Smooth muscle cell (in vitro differentiated cells): ENCODE results near the gene STXBP5. TPM values are rescaled to one million over a fixed set of nuclear protein-coding genes. Genes with fewer than 3 reads are reported as not detected.

ENCODE experiments used
- DNase-seq: peaks from one replicate; lab custom pipeline; 2025; ENCODE audit not compliant: unreplicated experiment; lab: John Stamatoyannopoulos, UW
- H2AFZ ChIP-seq: fragments of 200-600 bp; sonication (generic); 2 replicates; pipeline ENCODE4 v1.6.0; 2016; ENCODE audit warnings: antibody characterized with exemption, low read depth, mild to moderate bottlenecking
- H3F3A ChIP-seq: fragments of 200-600 bp; sonication (generic); 2 replicates; pipeline ENCODE4 v1.6.0; 2017; ENCODE audit warnings: antibody characterized with exemption, low read depth
- H3K27ac ChIP-seq: fragments of 200-600 bp; sonication (generic); 2 replicates; pipeline ENCODE4 v1.5.1; 2016; ENCODE audit warnings: low read depth, mild to moderate bottlenecking
- H3K27me3 ChIP-seq: fragments of 200-600 bp; sonication (generic); 2 replicates; pipeline ENCODE4 v1.6.1; 2016; ENCODE audit warnings: low read depth, mild to moderate bottlenecking
- H3K36me3 ChIP-seq: fragments of 200-600 bp; sonication (generic); 2 replicates; pipeline ENCODE4 v1.5.1; 2016; ENCODE audit warnings: low read depth
- H3K4me1 ChIP-seq: fragments of 200-600 bp; sonication (generic); 2 replicates; pipeline ENCODE4 v1.5.1; 2016; ENCODE audit warnings: low read depth
- H3K4me2 ChIP-seq: fragments of 200-600 bp; sonication (generic); 2 replicates; pipeline ENCODE4 v1.6.0; 2016; ENCODE audit warnings: mild to moderate bottlenecking
- H3K4me3 ChIP-seq: fragments of 200-600 bp; sonication (generic); 2 replicates; pipeline ENCODE4 v1.5.1; 2016; ENCODE audit warnings: mild to moderate bottlenecking
- H3K79me2 ChIP-seq: fragments of 200-600 bp; sonication (generic); 2 replicates; pipeline ENCODE4 v1.6.0; 2016; ENCODE audit warnings: low read depth, mild to moderate bottlenecking
- H3K9ac ChIP-seq: fragments of 200-600 bp; sonication (generic); 2 replicates; pipeline ENCODE4 v1.6.0; 2016; ENCODE audit warnings: low read depth
- H3K9me3 ChIP-seq: fragments of 200-600 bp; sonication (generic); replicated peaks from 2 replicates; pipeline ENCODE4 v1.5.1; 2016; ENCODE audit warnings: low read depth
- H4K20me1 ChIP-seq: fragments of 200-600 bp; sonication (generic); 2 replicates; pipeline ENCODE4 v1.6.0; 2016; ENCODE audit warnings: low read depth
- WGBS: methylation state at CpG from one replicate; pipeline ENCODE4 v1.1.7; 2016; ENCODE audit warnings: low lambda C conversion rate; 5-methylcytosine and 5-hydroxymethylcytosine counted together
- polyA plus RNA-seq: library from polyadenylated mRNA; unstranded; fragments of >200 nt; fragmentation: Nextera tagmentation; extraction: Ambion mirVana; gene quantifications from 2 replicates; pipeline ENCODE4 v1.2.1, GENCODE V29; 2016
- total RNA-seq: library from RNA; depleted of rRNA; stranded (reverse); fragments of >200 nt; gene quantifications from 2 replicates; pipeline ENCODE4 v1.2.3, GENCODE V29; 2014
- TF ChIP-seq, protein P1 (sequence below): fragments of 200-600 bp; sonication (generic); IDR thresholded peaks from 2 replicates; pipeline ENCODE4 v1.5.1; 2017; ENCODE audit warnings: borderline replicate concordance, mild to moderate bottlenecking, antibody characterized with exemption; ENCODE audit not compliant: insufficient read depth, poor library complexity, severe bottlenecking

The STXBP5 gene
- total and polyA plus RNA-seq, 2 experiments from 2014 or later: 8.8 to 25.2 TPM

DNA sequence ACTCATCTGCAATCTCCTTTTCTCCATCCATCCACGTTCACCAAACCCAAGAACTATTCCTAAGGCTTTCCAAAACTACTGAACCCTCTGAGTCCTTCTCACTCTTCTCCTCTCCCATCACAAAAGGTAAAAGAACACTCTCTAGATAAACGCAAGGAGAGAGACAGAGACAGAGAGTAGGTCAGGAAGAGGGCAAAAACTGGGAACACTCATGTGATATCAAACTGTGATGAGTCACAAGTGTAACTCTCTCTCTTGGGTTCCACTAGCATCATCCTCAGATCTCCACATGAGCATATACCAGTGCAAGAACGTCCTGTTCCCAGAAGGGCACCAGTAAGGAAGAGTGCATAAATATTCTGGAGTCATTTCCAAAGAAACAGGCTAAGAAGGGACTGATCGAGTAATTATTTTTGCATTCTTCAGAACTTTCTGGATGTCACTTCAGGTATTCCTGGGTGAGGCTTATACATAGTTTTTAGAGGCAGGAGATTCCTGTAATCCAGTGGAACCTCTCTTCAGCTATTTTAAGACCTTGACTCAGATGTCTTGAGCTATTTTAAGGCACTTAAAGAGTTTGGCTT is 47.3 kb upstream of the STXBP5 start:
- no peaks in the 10 kb centered on the region for H3F3A ChIP-seq
- H3K27ac ChIP-seq: no peak overlapping the region
- H3K4me3 ChIP-seq: no peak overlapping the region
- no peaks in the 10 kb centered on the region for H3K9me3 ChIP-seq
- H3K4me2 ChIP-seq: no peak overlapping the region
- DNase-seq: no peak
- no peaks in the 10 kb centered on the region for H3K79me2 ChIP-seq
- TF ChIP-seq, protein P1, sequence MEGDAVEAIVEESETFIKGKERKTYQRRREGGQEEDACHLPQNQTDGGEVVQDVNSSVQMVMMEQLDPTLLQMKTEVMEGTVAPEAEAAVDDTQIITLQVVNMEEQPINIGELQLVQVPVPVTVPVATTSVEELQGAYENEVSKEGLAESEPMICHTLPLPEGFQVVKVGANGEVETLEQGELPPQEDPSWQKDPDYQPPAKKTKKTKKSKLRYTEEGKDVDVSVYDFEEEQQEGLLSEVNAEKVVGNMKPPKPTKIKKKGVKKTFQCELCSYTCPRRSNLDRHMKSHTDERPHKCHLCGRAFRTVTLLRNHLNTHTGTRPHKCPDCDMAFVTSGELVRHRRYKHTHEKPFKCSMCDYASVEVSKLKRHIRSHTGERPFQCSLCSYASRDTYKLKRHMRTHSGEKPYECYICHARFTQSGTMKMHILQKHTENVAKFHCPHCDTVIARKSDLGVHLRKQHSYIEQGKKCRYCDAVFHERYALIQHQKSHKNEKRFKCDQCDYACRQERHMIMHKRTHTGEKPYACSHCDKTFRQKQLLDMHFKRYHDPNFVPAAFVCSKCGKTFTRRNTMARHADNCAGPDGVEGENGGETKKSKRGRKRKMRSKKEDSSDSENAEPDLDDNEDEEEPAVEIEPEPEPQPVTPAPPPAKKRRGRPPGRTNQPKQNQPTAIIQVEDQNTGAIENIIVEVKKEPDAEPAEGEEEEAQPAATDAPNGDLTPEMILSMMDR: no peak
- 97% methylated on average over 4 of the region's 4 CpGs for WGBS
- no peaks in the 10 kb centered on the region for H3K4me1 ChIP-seq
- no peaks in the 10 kb centered on the region for H3K27me3 ChIP-seq
- no peak overlapping the region for H3K9ac ChIP-seq
- H3K36me3 ChIP-seq: no peaks in the 10 kb centered on the region
- H4K20me1 ChIP-seq: no peaks in the 10 kb centered on the region
- H2AFZ ChIP-seq: no peak overlapping the region

DNA sequence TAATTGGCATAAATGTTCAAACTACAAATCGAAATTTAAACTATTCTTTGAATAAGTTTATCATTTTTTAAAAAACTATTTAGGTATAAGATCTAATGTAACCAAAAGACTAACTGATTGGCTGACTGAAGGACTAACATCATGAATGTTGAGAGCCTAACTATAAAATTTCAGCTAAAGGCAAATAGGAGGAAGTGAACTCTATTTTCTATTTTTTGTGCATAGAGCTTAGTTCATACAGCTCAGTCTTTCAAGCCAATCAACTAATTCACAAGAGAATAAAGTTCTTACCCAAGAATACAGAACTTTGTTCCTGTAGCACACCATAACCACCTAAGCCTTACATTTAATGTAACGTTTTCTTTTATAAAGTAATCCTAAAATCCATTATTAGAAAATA is 46.3 kb upstream of the STXBP5 start:
- Histone ChIP-seq H4K20me1 (no peaks in the 10 kb centered on the region), H3K79me2 (no peaks in the 10 kb centered on the region), H3K4me3 (no peak overlapping the region), H3K36me3 (no peaks in the 10 kb centered on the region), H2AFZ (no peak overlapping the region), H3K4me1 (no peaks in the 10 kb centered on the region), H3F3A (no peaks in the 10 kb centered on the region), H3K27me3 (no peaks in the 10 kb centered on the region), H3K9ac (no peak overlapping the region), H3K27ac (no peak overlapping the region), H3K9me3 (no peaks in the 10 kb centered on the region), H3K4me2 (no peak overlapping the region)
- WGBS: 93% methylated on average over 2 of the region's 2 CpGs
- no peak for DNase-seq
- TF ChIP-seq, protein P1: no peak

DNA sequence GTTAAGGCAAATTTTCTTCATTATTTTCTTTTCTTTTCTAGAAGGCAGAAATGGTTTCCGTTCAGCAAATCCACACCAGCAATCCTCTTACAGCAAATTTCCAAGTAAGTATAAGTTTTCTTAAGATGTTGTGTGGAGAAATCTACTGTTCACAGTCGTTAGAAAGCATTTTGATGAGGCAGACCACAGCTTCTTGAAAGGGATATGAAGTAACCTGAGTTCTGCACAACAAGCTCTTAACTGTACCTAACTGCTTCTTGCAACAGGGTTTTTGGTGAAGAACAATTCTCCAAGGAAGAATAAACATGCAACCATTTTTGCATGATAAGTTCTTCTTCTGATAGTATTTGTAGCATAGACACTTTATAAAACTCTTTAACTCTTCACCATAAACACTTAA is 45.3 kb upstream of the STXBP5 start:
- H3K27me3 ChIP-seq: no peaks in the 10 kb centered on the region
- H3K36me3 ChIP-seq: no peaks in the 10 kb centered on the region
- H3K4me3 ChIP-seq: no peak overlapping the region
- WGBS: 89% methylated on average over 2 of the region's 2 CpGs
- H2AFZ ChIP-seq: peak overlapping the region; percentile 35
- no peak overlapping the region for H3K27ac ChIP-seq
- H3K4me2 ChIP-seq: no peak overlapping the region
- no peaks in the 10 kb centered on the region for H3K79me2 ChIP-seq
- TF ChIP-seq, protein P1: no peak
- DNase-seq: no peak
- H3K4me1 ChIP-seq: no peaks in the 10 kb centered on the region
- H3K9me3 ChIP-seq: no peaks in the 10 kb centered on the region
- no peak overlapping the region for H3K9ac ChIP-seq
- H4K20me1 ChIP-seq: no peaks in the 10 kb centered on the region
- no peaks in the 10 kb centered on the region for H3F3A ChIP-seq
